Stimulated activated CD8-positive, alpha-beta memory T cell treated with anti-CD3 and anti-CD28 coated beads, Interleukin-12 subunit alpha, Interleukin-12 subunit beta, amount 100 ng/mL, for 1 hour (primary cell): ENCODE measurements around the gene SLC1A7.

Experiments used
- DNase-seq: peaks from one replicate; pipeline ENCODE4 v3.0.0-alpha.2; 2020; ENCODE audit warnings: low read depth

SLC1A7 gene

DNA sequence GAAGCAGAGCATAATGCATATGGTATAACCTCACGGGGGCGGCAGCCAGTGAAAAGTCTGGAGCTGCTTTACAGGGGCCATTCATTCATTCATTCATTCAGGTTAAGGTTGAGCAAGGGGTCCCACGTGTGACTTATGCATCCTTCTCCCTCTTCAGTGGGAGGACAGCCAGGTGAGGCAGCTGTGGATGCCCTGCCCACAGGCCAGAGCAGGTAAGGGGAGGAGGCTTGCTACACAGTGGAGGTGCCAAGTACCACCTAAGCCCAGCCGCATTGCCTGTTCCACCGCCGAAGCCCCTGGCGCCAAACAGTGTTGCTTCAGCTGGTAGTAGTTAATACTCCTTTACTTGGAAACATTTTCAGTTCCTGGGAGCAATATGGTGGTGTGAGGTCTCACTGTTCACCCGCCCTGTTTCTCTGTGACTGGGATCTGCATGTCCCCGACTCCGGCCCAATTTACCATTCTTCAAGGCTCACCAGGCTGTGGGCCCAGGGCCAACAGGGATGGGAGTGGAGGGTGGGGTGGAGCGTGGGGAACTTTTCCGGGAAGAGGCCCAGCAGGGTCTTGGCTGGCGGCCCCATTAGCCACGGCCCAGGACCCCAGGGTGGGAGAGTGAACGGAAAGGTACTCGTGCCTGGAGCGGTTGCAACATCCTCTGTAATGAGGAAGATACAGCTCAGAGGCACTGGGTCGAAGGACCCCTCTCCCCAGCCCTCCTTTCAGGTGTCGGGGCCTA lies 81.1 kb downstream of the SLC1A7 start:
- DNase-seq, result no peak

DNA sequence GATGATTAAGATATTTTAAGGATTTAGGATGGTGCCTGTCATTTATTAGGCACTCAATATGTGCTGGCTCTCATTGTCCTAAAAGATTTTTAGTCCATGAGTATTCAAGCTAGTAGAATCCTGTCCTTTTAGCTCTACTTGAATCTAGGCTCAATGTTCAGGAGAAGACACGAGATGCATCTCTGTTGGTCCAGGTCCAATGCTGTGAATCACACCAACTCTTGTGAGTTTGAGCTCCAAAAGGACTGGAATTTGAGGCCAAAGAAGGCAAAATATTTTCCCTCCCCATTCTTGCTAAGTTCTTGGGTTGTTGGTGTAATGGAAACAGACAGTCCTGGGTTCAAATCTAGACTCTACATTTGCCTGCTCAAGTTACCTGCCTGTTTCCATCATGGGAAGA lies 81.9 kb downstream of the SLC1A7 start:
- DNase-seq, result no peak

DNA sequence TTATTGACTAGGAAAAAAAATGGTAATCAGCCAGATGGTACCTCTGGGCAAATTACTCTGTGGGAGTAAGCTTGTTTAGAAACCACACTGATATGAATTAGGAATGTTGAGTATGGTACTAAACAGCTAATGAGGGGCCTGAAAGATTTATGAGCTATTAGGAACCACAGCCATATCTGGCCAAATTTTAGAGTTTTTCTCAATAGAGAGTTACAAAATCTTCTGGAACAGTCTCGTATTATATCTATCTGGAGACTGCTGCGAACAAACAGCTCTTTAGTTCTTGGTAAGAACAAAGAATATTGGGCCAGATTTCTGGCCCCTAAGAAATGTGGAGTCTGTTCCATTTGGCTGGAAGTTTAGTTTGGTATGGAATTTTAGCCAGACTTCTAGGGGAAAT lies 85.3 kb downstream of the SLC1A7 start:
- DNase-seq, result no peak

DNA sequence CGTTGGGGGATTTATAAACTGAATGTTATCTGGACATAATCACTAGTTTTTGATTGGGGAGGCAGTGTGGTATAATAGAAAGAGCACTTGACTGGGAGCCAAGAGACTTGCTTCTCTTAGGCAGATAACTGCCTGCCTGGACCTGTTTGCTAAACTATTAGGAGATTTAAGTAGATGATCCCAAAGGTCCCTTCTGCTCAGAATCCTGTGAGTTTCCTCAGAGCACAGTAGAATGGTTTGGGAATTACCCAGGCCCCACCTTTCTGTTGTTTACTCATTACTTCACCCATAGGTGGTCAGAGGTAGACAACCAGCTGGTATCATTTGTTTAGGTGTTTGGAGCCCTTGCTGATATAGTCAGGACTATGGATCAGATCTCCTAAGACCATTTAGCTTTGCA lies 90.8 kb downstream of the SLC1A7 start:
- DNase-seq, result no peak

DNA sequence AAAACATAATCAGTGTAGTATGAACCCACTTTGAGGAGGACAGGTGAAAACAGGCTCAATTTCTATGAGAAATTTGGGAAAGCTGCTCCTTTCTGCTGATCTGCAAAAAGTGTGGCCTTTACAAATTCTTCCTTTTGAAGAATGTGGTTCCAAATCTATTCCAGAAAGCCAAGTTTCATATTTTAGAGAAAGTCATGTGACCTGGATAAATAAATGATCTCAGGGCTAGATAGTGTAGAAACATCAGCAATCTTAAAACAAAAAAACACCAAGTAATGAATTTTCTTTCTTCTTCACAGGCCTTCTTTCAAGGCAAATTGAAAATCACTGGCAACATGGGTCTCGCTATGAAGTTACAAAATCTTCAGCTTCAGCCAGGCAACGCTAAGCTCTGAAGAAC lies 92.1 kb downstream of the SLC1A7 start:
- DNase-seq, result no peak

DNA sequence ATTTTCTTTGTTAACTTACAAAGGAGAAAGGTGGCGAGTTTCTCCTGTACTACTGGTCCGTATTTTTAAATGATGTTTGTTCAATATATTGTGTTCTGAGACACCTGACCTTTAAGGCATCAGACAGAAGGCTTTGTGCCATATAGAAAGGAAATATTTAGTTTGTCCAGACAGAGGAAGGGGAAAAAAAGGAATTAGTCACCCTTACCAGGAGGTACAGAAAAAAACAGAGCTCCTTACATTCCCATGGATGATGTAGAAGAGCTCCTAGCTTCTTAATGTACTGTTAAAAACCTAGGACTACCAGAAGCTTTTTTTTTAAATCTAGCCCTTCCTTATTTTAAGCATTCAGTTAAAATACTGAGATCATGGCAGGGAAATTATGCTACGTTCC lies 92.9 kb downstream of the SLC1A7 start:
- DNase-seq, result no peak

DNA sequence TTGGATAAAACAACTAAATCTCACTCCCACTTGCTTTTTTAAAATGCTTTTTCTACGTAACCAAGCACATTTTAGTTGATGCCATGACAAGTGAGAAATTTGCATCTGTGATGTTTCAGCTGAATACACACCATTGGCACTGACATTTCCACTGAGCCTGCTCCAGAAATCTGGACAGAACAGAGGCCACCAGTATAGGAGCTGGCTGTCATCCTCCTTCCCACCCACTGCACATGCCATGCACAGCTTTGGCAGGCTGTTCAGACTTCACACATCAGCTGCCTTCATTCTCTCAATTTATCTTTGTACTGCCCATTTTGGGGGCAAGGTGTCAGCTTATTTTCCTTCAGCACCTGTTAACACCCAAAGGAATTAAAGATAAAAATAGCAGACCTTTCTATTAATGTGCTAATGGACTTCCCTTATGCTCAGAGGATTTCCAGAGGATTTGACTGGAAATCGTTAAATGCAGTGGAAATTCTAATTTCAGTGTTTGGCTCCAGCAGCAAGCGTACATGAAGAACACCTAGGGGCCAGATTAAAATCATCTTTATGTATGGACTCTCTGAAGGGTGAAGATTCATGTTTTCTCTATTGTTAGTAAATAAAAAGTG lies 93.4 kb downstream of the SLC1A7 start:
- no peak for DNase-seq

DNA sequence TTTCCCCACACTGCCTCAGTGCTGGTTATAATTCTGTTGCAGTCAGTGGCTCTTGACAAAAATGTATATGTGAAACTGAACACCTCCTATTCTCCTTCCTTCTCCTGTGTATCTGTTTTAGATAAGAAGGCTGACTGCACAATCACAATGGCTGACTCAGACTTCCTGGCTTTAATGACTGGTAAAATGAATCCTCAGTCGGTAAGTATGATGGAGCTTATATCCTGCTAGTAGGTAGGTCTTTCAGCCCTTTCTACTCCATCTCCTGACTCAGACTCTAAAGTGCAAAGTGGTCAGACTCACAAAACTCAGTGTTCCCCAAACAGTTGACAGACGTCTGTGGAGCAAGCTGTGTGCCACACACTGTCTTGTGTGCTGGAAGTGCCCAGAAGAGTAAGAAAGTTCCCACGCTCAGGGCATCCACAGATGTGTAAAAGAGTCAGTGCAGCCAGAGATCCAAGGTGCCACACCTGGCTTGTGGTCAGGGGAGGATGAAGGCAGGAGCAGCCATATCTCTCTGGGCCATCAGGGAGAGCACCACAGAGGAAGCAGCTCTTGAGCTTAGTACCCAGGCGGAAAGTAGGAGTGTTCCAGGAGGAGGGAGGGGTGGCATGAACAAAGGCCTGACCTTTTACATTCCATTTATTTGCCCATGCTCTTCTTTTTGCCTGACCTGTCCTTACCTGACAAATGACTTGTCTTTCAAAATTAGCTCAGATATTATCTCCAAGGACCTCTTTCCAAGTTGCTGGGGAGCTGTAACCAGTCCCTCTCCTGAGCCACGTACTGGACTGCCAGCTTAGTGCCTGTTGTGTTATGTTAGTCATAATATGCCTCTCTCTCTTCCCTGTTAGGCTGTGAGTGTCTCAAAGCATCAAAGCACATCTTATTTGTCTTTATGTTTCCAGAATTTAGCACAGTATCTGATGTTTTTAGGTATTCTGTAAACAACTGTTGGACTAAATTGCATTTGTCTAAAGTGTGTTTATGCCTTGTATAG lies 94.4 kb downstream of the SLC1A7 start:
- DNase-seq, result no peak

DNA sequence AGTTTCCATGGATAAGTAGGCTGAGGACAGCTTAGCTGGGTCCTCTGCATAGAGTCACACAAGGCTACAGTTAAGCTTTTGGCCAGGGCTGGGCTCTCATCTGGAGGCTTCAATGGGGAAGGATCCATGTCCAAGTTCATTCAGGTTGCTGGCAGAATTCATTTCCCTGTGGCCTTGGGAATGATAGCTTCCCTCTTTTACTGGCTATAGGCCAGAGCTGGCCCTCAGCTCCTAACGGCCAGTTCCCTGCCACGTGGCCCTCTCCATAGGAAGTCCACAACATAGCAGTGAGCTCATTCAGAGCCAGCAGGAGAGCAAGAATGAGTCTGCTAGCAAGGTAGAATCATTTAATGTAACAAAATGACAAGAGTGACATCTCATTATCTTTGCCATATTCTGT lies 95.5 kb downstream of the SLC1A7 start:
- no peak for DNase-seq

DNA sequence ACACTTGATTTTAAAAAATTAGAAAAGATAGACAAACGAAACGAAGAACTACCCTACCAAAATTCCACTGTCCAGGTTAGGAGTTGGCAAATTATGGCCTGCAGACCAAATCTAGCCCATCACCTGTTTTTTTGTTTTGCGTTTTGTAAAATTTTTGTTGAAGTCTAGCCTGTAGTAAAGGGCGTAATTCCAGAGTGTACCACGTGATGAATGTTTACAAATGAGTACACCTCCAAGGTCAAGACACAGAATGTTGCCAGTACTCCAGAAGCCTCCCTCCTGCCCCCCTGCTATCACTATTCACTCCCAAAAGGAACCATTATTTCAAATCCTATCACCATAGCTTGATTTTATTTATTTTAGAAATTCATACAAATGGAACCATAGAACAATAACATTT lies 97.5 kb downstream of the SLC1A7 start:
- DNase-seq, result no peak

DNA sequence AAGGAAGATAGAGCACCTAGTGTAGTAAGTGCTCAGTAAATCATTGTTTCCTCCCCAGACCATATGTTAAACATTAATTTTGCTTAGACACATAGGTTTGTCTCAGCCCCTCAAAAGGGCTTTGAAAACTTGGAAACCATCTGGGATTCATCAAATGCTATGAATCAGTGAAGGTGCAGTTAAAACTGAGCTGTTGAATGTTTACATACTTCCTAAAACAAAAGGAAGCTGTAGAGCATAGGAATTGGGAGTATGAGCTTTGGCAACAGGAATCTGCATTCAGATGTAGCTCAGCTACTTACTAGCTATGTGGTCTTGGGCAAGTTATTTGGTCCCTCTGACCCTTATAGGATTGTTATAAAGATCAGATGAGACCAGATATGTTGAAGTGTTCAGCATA lies 99.2 kb downstream of the SLC1A7 start:
- DNase-seq, result no peak

DNA sequence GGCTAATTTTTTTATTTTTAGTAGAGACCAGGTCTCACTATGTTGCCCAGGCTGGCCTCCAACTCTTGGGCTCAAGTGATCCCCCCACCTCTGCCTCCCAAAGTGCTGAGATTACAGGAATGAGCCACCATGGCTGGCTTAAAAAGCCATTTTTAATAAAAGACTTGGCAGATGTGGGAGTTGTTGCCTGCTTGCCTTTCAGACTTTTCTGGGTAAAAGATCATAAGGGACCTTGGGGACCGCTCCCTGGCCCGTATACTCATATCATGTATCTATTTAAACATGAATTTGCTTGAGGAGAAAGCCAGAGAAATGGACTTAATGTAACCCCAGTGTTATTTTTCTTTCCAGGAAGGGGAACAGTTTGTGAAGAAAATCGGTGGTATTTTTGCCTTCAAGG lies 103.9 kb downstream of the SLC1A7 start:
- no peak for DNase-seq
